Fibroblast of the aortic adventitia (primary cell): Measurements from ENCODE around the gene NVL. TPM values are rescaled to one million over a fixed set of nuclear protein-coding genes. Genes with fewer than 3 reads are reported as not detected.

Source experiments
- DNase-seq: peaks from one replicate; pipeline ENCODE4 v3.0.0-alpha.2; 2010; ENCODE audit warnings: low read depth
- H3K4me3 ChIP-seq: 2 replicates; pipeline ENCODE4 v1.5.1; 2011; ENCODE audit warnings: low read depth, mild to moderate bottlenecking, control low read depth, low read length, moderate library complexity
- total RNA-seq: library from RNA; depleted of rRNA; stranded (reverse); fragments of >200 nt; gene quantifications from 2 replicates; pipeline ENCODE4 v1.2.3, GENCODE V29; 2012; ENCODE audit warnings: low replicate concordance
- TF ChIP-seq, protein P1 (sequence below): IDR thresholded peaks from 2 replicates; pipeline ENCODE4 v1.5.1; 2011; ENCODE audit warnings: mild to moderate bottlenecking, low read length, control low read depth, inconsistent platforms; ENCODE audit not compliant: insufficient read depth

Gene NVL
- total RNA-seq, 1 donor: 27.7 TPM

- DNase-seq: no peak
- TF ChIP-seq, protein P1, sequence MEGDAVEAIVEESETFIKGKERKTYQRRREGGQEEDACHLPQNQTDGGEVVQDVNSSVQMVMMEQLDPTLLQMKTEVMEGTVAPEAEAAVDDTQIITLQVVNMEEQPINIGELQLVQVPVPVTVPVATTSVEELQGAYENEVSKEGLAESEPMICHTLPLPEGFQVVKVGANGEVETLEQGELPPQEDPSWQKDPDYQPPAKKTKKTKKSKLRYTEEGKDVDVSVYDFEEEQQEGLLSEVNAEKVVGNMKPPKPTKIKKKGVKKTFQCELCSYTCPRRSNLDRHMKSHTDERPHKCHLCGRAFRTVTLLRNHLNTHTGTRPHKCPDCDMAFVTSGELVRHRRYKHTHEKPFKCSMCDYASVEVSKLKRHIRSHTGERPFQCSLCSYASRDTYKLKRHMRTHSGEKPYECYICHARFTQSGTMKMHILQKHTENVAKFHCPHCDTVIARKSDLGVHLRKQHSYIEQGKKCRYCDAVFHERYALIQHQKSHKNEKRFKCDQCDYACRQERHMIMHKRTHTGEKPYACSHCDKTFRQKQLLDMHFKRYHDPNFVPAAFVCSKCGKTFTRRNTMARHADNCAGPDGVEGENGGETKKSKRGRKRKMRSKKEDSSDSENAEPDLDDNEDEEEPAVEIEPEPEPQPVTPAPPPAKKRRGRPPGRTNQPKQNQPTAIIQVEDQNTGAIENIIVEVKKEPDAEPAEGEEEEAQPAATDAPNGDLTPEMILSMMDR: no peak
- H3K4me3 ChIP-seq: no peak overlapping the region
These were observed 131.4 kb downstream of the NVL start for GRCh38 chr1:224198572-224198971.

DNA sequence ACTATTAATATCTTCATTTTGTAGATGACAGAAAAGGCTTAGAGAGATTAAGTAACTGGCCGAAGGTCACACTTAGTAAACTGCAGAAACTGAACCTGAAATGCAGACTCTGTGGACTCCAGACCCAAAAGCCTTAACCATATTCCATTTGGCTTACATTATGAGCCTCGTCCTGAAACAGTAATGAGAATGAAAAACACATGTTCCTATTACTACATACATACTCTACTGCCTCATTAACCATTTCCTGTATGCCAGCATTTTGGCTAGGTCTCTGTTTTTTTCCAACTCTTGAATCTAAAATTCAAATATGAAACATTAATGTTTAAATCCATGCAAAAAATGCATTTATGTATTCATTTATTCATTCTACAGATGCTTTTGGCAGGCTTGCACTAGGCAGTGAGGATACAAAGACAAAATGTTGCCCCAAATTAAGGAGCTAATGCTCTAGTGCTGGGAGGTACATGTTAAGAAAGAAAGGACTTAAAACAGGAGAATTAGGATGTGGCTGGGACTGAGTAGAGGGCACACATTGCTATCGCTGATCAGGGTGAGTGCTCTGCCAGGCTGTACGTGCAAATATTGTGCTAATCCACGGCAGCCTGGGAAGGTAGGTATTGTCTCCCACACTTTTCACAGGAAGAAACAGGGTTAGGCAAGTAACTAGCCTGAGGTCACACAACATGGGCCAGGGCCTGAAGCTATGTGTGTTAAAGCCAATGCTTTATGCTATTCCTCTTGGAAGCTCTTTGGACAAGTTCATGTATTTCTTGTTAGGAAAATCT, 133.0 kb downstream of the NVL start:
- peak; percentile 47 for DNase-seq
- TF ChIP-seq, protein P1: no peak

DNA sequence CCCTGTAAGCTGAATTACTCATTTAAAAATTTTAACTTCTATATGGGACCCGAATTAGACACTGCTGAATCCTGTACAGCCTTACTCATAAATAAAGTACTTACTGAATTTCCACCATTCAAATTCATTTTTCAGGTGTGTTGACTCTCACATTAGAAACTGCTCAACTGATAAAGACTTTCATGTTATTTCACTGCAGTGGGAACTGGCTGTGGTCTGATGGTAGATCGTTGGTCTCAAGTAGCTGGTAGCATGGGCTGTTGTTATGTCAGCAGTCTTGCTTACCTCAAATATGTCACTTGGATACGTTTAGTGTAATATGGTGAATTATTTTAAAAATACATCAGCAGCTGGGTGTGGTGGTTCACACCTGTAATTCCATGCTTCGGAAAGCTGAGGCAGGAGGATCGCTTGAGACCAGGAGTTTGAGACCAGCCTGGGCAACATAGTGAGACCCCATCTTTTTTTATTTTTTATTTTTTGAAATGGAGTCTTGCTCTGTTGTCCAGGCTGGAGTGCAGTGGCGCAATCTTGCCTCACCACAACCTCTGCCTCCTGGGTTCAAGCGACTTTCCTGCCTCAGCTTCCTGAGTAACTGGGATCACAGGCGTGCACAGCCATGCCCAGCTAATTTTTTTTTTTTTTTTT, 136.5 kb downstream of the NVL start:
- TF ChIP-seq, protein P1: no peak
- no peak overlapping the region for H3K4me3 ChIP-seq
- no peak for DNase-seq

More for the DNA sequence above, 133.0 kb downstream of the NVL start:
- no peak overlapping the region for H3K4me3 ChIP-seq

GRCh38 chr1:224192082-224192788, 137.7 kb downstream of the NVL start:
- no peak for DNase-seq
- TF ChIP-seq, protein P1: no peak
- H3K4me3 ChIP-seq: no peak overlapping the region

GRCh38 chr1:224189561-224189960, 140.4 kb downstream of the NVL start:
- no peak for DNase-seq
- TF ChIP-seq, protein P1: no peak
- no peak overlapping the region for H3K4me3 ChIP-seq

- H3K4me3 ChIP-seq: no peak overlapping the region
- DNase-seq: no peak
- TF ChIP-seq, protein P1: no peak
These were observed 141.7 kb downstream of the NVL start for GRCh38 chr1:224188286-224188685.
